Adrenal gland (tissue), 5 donors: ENCODE data around the gene CERS3.

Source experiments
- CTCF ChIP-seq, 6 experiments: fragments of 450-650 bp in 4 of 6; fragments of 200-600 bp in 2 of 6; sonication (generic) in 1 of 6; IDR thresholded peaks; 1 replicate in 5 of 6; 2 replicates in 1 of 6; pipeline versions ENCODE4 v1.5.1 to v1.8.0; 2016 to 2021; ENCODE audit warnings: antibody characterized with exemption in 6 of 6, mild to moderate bottlenecking in 2 of 6, moderate library complexity in 1 of 6
- POLR2A ChIP-seq, 2 donors: fragments of 450-650 bp; IDR thresholded peaks; one replicate each; pipeline ENCODE4 v1.6.1; 2017; ENCODE audit warnings: antibody characterized with exemption in 2 of 2, mild to moderate bottlenecking in 2 of 2, moderate library complexity in 1 of 2
- donor health status: DM: no; HTN: no; CAD: no.

- TF ChIP-seq CTCF (IDR thresholded peaks at IDR 0.05) (no peak), POLR2A (IDR thresholded peaks at IDR 0.05) (no peak)
Observed at GRCh38 chr15:100434561-100434960, 94.2 kb downstream of the CERS3 start.
